Neural progenitor cell (in vitro differentiated cells): Measurements from ENCODE around the gene SNAPC2. TPM values are rescaled to one million over a fixed set of nuclear protein-coding genes. Genes with fewer than 3 reads are reported as not detected.

Source experiments
- DNase-seq: peaks from one replicate; pipeline ENCODE4 v3.0.0-alpha.2; 2016; ENCODE audit warnings: low spot score
- H2AFZ ChIP-seq: fragments of 200-600 bp; sonication (generic); replicated peaks from 2 replicates; pipeline ENCODE4 v1.6.1; 2016; ENCODE audit warnings: antibody characterized with exemption
- H3F3A ChIP-seq: fragments of 200-600 bp; sonication (generic); 2 replicates; pipeline ENCODE4 v1.6.1; 2016; ENCODE audit warnings: antibody characterized with exemption, low read depth
- H3K27ac ChIP-seq: fragments of 200-600 bp; sonication (generic); 2 replicates; pipeline ENCODE4 v1.5.1; 2016; ENCODE audit warnings: mild to moderate bottlenecking
- H3K27me3 ChIP-seq: fragments of 200-600 bp; sonication (generic); 2 replicates; pipeline ENCODE4 v1.6.1; 2016; ENCODE audit warnings: mild to moderate bottlenecking, moderate library complexity
- H3K36me3 ChIP-seq: fragments of 200-600 bp; sonication (generic); 2 replicates; pipeline ENCODE4 v1.5.1; 2016
- H3K4me1 ChIP-seq: fragments of 200-600 bp; sonication (generic); 2 replicates; pipeline ENCODE4 v1.6.1; 2016; ENCODE audit warnings: mixed run types
- H3K4me2 ChIP-seq: fragments of 200-600 bp; sonication (generic); 2 replicates; pipeline ENCODE4 v1.6.1; 2016
- H3K4me3 ChIP-seq: fragments of 200-600 bp; sonication (generic); 2 replicates; pipeline ENCODE4 v1.5.1; 2016
- H3K79me2 ChIP-seq: fragments of 200-600 bp; sonication (generic); 2 replicates; pipeline ENCODE4 v1.6.1; 2016; ENCODE audit warnings: low read depth
- H3K9ac ChIP-seq: fragments of 200-600 bp; sonication (generic); 2 replicates; pipeline ENCODE4 v1.6.1; 2016
- H3K9me3 ChIP-seq: fragments of 200-600 bp; sonication (generic); 2 replicates; pipeline ENCODE4 v1.5.1; 2016; ENCODE audit warnings: low read depth
- H4K20me1 ChIP-seq: fragments of 200-600 bp; sonication (generic); 2 replicates; pipeline ENCODE4 v1.6.1; 2016; ENCODE audit warnings: low read depth
- H3K27ac Mint-ChIP-seq: 3 replicates; pipeline ENCODE4 v1.8.0; 2021; ENCODE audit warnings: mixed read lengths
- H3K27me3 Mint-ChIP-seq: 2 replicates; pipeline ENCODE4 v1.8.0; 2022; ENCODE audit warnings: low read depth, mild to moderate bottlenecking, inconsistent platforms, moderate library complexity, mixed read lengths; ENCODE audit not compliant: insufficient read depth
- H3K36me3 Mint-ChIP-seq: 3 replicates; pipeline ENCODE4 v1.8.0; 2021; ENCODE audit warnings: mixed read lengths
- H3K4me1 Mint-ChIP-seq: 3 replicates; pipeline ENCODE4 v1.8.0; 2021; ENCODE audit warnings: mixed read lengths
- H3K4me3 Mint-ChIP-seq: 3 replicates; pipeline ENCODE4 v1.8.0; 2021; ENCODE audit warnings: mild to moderate bottlenecking, moderate library complexity, mixed read lengths
- H3K9me3 Mint-ChIP-seq: 3 replicates; pipeline ENCODE4 v1.8.0; 2020; ENCODE audit warnings: mixed read lengths
- EZH2 ChIP-seq: fragments of 200-600 bp; sonication (generic); IDR thresholded peaks from 2 replicates; pipeline ENCODE4 v1.6.1; 2017; ENCODE audit warnings: antibody characterized with exemption, mild to moderate bottlenecking, moderate library complexity
- EZH2phosphoT487 ChIP-seq: fragments of 200-600 bp; sonication (generic); IDR thresholded peaks from 2 replicates; pipeline ENCODE4 v1.6.1; 2017; ENCODE audit warnings: antibody characterized with exemption
- total RNA-seq: library from RNA; depleted of rRNA; stranded (reverse); fragments of >200 nt; gene quantifications from 2 replicates; pipeline ENCODE4 v1.2.3, GENCODE V29; 2015; ENCODE audit warnings: low replicate concordance
- TF ChIP-seq, protein P1 (sequence below): fragments of 200-600 bp; sonication (generic); IDR thresholded peaks from 2 replicates; pipeline ENCODE4 v1.5.1; 2017; ENCODE audit warnings: antibody characterized with exemption, mild to moderate bottlenecking

The SNAPC2 gene
- total RNA-seq, 1 donor from 2014 or later = 5.7 TPM

DNA sequence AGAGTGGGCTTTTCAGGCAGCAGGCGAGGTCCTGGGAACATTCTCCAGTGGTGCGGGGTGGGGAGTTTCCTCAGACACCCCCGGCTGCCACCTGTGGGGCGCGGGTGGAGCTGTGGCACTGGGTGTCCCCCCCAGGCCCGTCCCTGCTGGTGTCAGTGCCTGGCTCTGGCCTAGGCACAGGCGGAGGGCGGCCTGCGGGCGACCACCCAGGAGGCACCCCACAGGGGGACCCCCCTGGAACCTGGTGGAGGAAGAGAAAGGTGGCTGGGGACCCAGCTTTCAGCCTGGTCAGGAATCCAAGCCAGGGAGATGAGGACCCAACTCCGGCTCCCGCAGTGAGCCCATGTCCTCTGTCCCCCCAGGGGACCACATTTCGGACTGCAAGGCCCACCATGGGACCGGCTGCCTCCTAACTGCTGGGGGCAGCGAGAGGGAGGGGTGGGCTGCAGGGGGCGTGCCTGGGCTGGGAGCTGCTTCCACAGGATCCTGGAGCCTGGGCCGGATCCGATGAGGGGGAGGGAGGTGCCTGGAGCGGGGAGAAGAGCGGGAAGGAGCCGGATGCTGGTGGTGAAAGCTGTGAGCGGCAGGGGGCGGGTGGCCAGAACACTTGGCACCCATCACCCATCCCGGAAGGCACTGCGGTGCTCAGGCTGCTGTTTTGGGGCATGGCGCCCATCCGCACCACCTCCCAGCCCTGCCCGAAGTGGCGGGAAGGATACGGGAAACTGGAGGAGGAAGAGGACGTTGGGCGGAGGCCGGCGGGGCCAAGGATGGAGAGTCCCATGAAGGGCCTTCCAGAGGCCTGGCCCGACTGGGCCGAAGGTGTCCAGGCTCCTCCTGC lies 11.3 kb downstream of the SNAPC2 start:
- Histone ChIP-seq H3K27ac (no peak overlapping the region), H3K9ac (no peak overlapping the region), H3K27me3 (no peaks in the 10 kb centered on the region), H3K4me2 (no peak overlapping the region), H4K20me1 (peaks cover 19% of the 10 kb centered on the region), H3K36me3 (no peaks in the 10 kb centered on the region), H3F3A (peaks cover 23% of the 10 kb centered on the region), H3K79me2 (no peaks in the 10 kb centered on the region), H2AFZ (no peak overlapping the region), H3K9me3 (no peaks in the 10 kb centered on the region), H3K4me3 (no peak overlapping the region), H3K4me1 (no peaks in the 10 kb centered on the region)
- peaks cover 6% of the 10 kb centered on the region for H3K36me3 Mint-ChIP-seq
- no peaks in the 10 kb centered on the region for H3K9me3 Mint-ChIP-seq
- H3K4me3 Mint-ChIP-seq = no peak overlapping the region
- H3K4me1 Mint-ChIP-seq = peaks cover 12% of the 10 kb centered on the region
- no peak overlapping the region for H3K27ac Mint-ChIP-seq
- DNase-seq = no peak
- TF ChIP-seq EZH2phosphoT487 = no peak
- no peak for TF ChIP-seq EZH2
- TF ChIP-seq, protein P1, sequence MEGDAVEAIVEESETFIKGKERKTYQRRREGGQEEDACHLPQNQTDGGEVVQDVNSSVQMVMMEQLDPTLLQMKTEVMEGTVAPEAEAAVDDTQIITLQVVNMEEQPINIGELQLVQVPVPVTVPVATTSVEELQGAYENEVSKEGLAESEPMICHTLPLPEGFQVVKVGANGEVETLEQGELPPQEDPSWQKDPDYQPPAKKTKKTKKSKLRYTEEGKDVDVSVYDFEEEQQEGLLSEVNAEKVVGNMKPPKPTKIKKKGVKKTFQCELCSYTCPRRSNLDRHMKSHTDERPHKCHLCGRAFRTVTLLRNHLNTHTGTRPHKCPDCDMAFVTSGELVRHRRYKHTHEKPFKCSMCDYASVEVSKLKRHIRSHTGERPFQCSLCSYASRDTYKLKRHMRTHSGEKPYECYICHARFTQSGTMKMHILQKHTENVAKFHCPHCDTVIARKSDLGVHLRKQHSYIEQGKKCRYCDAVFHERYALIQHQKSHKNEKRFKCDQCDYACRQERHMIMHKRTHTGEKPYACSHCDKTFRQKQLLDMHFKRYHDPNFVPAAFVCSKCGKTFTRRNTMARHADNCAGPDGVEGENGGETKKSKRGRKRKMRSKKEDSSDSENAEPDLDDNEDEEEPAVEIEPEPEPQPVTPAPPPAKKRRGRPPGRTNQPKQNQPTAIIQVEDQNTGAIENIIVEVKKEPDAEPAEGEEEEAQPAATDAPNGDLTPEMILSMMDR = no peak
- H3K27me3 Mint-ChIP-seq = peaks cover 4% of the 10 kb centered on the region

DNA sequence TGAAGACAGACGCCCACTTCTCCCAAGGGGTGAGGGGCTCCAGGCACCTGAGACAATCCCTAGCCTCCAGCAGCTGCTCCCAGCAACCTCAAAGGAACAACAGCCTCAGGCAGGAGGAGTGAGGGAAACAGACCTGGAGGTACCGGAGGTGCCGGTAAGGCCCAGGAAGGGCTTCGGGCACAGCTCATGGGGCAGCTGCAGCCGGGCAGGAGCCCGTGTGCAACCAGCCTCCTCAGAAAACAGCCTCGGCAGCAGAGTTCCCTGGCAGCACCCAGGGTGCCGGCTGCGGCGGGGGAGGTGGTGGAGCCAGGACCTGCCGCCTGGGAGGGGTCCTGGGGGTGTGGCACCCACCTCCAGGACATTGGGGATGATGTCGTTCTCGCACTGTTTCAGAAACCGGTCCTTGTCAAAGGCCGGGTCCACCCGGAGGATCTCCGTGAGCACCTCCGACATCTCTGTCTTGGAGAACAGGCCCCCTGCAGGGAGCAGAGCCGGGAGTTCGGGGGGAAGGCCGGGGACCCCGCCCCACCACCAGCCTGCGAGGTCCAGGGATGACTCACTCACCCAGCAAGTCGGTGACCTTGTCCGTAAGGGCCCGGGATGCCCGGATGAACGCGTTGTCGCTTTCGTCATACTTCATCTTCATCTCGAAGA lies 12.3 kb downstream of the SNAPC2 start:
- no peak for TF ChIP-seq EZH2
- TF ChIP-seq EZH2phosphoT487 = no peak
- TF ChIP-seq, protein P1 = no peak
- no peak overlapping the region for H3K4me2 ChIP-seq
- H3K9me3 Mint-ChIP-seq = no peaks in the 10 kb centered on the region
- peaks cover 4% of the 10 kb centered on the region for H3K36me3 Mint-ChIP-seq
- peaks cover 2% of the 10 kb centered on the region for H3K27me3 Mint-ChIP-seq
- no peak for DNase-seq
- H3K27me3 ChIP-seq = no peaks in the 10 kb centered on the region
- no peaks in the 10 kb centered on the region for H3K79me2 ChIP-seq
- H3K9me3 ChIP-seq = no peaks in the 10 kb centered on the region
- H3K27ac ChIP-seq = no peak overlapping the region
- no peak overlapping the region for H2AFZ ChIP-seq
- peaks cover 10% of the 10 kb centered on the region for H4K20me1 ChIP-seq
- H3K36me3 ChIP-seq = no peaks in the 10 kb centered on the region
- no peak overlapping the region for H3K9ac ChIP-seq
- no peak overlapping the region for H3K4me3 Mint-ChIP-seq
- no peak overlapping the region for H3K4me3 ChIP-seq
- no peak overlapping the region for H3K27ac Mint-ChIP-seq
- peaks cover 14% of the 10 kb centered on the region for H3F3A ChIP-seq
- H3K4me1 ChIP-seq = no peaks in the 10 kb centered on the region
- peaks cover 10% of the 10 kb centered on the region for H3K4me1 Mint-ChIP-seq

DNA sequence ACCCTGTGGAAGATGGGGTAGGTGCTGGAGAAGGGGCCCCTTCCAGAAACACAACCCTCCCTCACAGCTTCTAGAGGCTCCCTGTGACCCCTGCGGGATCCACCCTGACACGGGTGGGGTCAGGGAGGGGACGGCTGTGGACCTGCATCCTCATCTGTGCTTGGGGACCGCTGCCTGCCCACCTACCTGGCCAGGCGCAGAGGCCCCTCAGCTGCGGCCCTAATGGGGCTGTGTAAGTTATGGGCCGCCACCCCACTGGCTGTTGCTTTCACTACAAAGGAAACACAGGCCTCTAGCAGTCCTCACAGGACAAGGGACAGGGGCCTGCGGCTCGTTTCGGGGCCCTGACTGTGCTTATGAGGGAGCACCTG lies 12.8 kb downstream of the SNAPC2 start:
- Histone ChIP-seq H3K4me2 (no peak overlapping the region), H3K27ac (no peak overlapping the region), H3K4me1 (no peaks in the 10 kb centered on the region), H3K36me3 (no peaks in the 10 kb centered on the region), H3K4me3 (no peak overlapping the region), H2AFZ (no peak overlapping the region), H3K9ac (no peak overlapping the region), H3K9me3 (no peaks in the 10 kb centered on the region), H3K79me2 (peaks cover 4% of the 10 kb centered on the region), H4K20me1 (peaks cover 5% of the 10 kb centered on the region), H3K27me3 (no peaks in the 10 kb centered on the region), H3F3A (peaks cover 14% of the 10 kb centered on the region)
- Mint-ChIP-seq H3K36me3 (peaks cover 5% of the 10 kb centered on the region), H3K27me3 (peaks cover 2% of the 10 kb centered on the region), H3K4me3 (no peak overlapping the region), H3K4me1 (peaks cover 10% of the 10 kb centered on the region), H3K27ac (no peak overlapping the region), H3K9me3 (no peaks in the 10 kb centered on the region)
- no peak for DNase-seq
- TF ChIP-seq EZH2 (no peak), EZH2phosphoT487 (no peak)
- TF ChIP-seq, protein P1 = no peak
